GM12878 (cell line): Measurements from ENCODE around the gene CACNG5. TPM values are rescaled to one million over a fixed set of nuclear protein-coding genes. Genes with fewer than 3 reads are reported as not detected.

Experiments used
- ATAC-seq: fragments of 200-7000 bp; cut with Tn5 transposase; 3 replicates; pipeline ENCODE4 v1.9.1; 2020; ENCODE audit warnings: mild to moderate bottlenecking, moderate library complexity
- BruUV-seq: library from RNA; stranded (reverse); fragments of 400-500 nt; replicated peaks from 2 replicates; lab custom pipeline; 2021; lab: Mats Ljungman, UMichigan
- CTCF ChIA-PET: fragments of 300-600 bp; sonication (Branson Sonifier 250); formaldehyde crosslinking; extraction: SDS; loops from one replicate; lab custom pipeline; 2021; ENCODE audit warnings: inconsistent platforms; lab: Yijun Ruan, JAX
- POLR2A ChIA-PET: fragments of 350-600 bp; formaldehyde crosslinking; extraction: SDS; loops from one replicate; lab custom pipeline; 2021; ENCODE audit warnings: inconsistent platforms; lab: Charles Lee
- RAD21 ChIA-PET: fragments of 300-600 bp; sonication (Branson Sonifier 250); formaldehyde crosslinking; loops from one replicate; lab custom pipeline; 2023; ENCODE audit warnings: antibody characterized with exemption; ENCODE audit not compliant: unreplicated experiment; lab: Charles Lee
- SMC1A ChIA-PET: fragments of 300-600 bp; sonication (Branson Sonifier 250); formaldehyde crosslinking; loops from one replicate; lab custom pipeline; 2023; ENCODE audit not compliant: unreplicated experiment, uncharacterized antibody; lab: Charles Lee
- DNase-seq: peaks from one replicate; pipeline ENCODE4 v3.0.0-alpha.2; 2011; ENCODE audit warnings: low read depth, low spot score
- FAIRE-seq: peaks from 3 replicates; lab custom pipeline; 2011; peaks lifted over from hg19 to GRCh38; lab: Jason Lieb, UNC
- H2AFZ ChIP-seq: 2 replicates; pipeline ENCODE4 v1.6.0; 2011; ENCODE audit warnings: low read depth, low read length, control low read depth; ENCODE audit not compliant: control insufficient read depth
- H3K27ac ChIP-seq: 2 replicates; pipeline ENCODE4 v1.5.1; 2011; ENCODE audit warnings: control low read depth; ENCODE audit not compliant: control insufficient read depth, insufficient read depth
- H3K27me3 ChIP-seq, 2 experiments: replicated peaks in 1 of 2; 2 replicates each; pipeline versions ENCODE4 v1.6.0 to v1.6.1; 2011; ENCODE audit warnings: low read length in 1 of 2; ENCODE audit not compliant: control insufficient read depth in 2 of 2, insufficient read depth in 2 of 2
- H3K36me3 ChIP-seq, 2 experiments: 2 replicates each; pipeline ENCODE4 v1.5.1; 2011; ENCODE audit warnings: low read length in 1 of 2; ENCODE audit not compliant: control insufficient read depth in 2 of 2, insufficient read depth in 2 of 2
- H3K4me1 ChIP-seq: 2 replicates; pipeline ENCODE4 v1.6.1; 2011; ENCODE audit warnings: mild to moderate bottlenecking, low read length, moderate library complexity, mixed read lengths; ENCODE audit not compliant: control insufficient read depth, insufficient read depth
- H3K4me2 ChIP-seq: 2 replicates; pipeline ENCODE4 v1.6.0; 2011; ENCODE audit warnings: control low read depth; ENCODE audit not compliant: control insufficient read depth, insufficient read depth
- H3K4me3 ChIP-seq: fragments of 200-600 bp; sonication (generic); 2 replicates; pipeline ENCODE4 v1.5.1; 2016
- H3K79me2 ChIP-seq: 2 replicates; pipeline ENCODE4 v1.6.0; 2011; ENCODE audit warnings: low read length; ENCODE audit not compliant: control insufficient read depth, insufficient read depth
- H3K9ac ChIP-seq: 2 replicates; pipeline ENCODE4 v1.8.0; 2011; ENCODE audit warnings: low read length, control low read depth, mixed read lengths; ENCODE audit not compliant: control insufficient read depth, insufficient read depth
- H3K9me3 ChIP-seq: replicated peaks from 3 replicates; pipeline ENCODE4 v1.5.1; 2011; ENCODE audit warnings: mild to moderate bottlenecking, low read length; ENCODE audit not compliant: control insufficient read depth, insufficient read depth
- H4K20me1 ChIP-seq: 2 replicates; pipeline ENCODE4 v1.6.0; 2011; ENCODE audit not compliant: control insufficient read depth, insufficient read depth
- ASH2L ChIP-seq: fragments of 300-600, 200-600 bp; sonication (generic); IDR thresholded peaks from 2 replicates; pipeline ENCODE4 v1.6.1; 2017; ENCODE audit warnings: low read depth, mild to moderate bottlenecking, borderline replicate concordance
- E2F4 ChIP-seq: IDR thresholded peaks from 2 replicates; pipeline ENCODE4 v1.6.1; 2012; ENCODE audit warnings: low read depth, low read length, improper control_type of control experiment
- KLF5 ChIP-seq: fragments of 450-650 bp; IDR thresholded peaks from 2 replicates; pipeline ENCODE4 v1.6.1; 2014; ENCODE audit warnings: mild to moderate bottlenecking; ENCODE audit not compliant: partially characterized antibody
- RBBP5 ChIP-seq: fragments of 200-600 bp; sonication (generic); conservative IDR thresholded peaks from 2 replicates; pipeline ENCODE4 v1.6.1; 2016
- RELB ChIP-seq: fragments of 450-650 bp; IDR thresholded peaks from 2 replicates; pipeline ENCODE4 v1.6.1; 2017; ENCODE audit warnings: low read depth, mild to moderate bottlenecking, moderate library complexity
- SUZ12 ChIP-seq: fragments of 200-600 bp; sonication (generic); IDR thresholded peaks from one replicate; pipeline ENCODE4 v1.6.1; 2018; ENCODE audit warnings: antibody characterized with exemption, mild to moderate bottlenecking; ENCODE audit not compliant: unreplicated experiment
- ZNF217 ChIP-seq: fragments of 450-650 bp; IDR thresholded peaks from 2 replicates; pipeline ENCODE4 v1.6.1; 2017; ENCODE audit warnings: antibody characterized with exemption, mild to moderate bottlenecking
- WGBS: methylation state at CpG from one replicate; pipeline ENCODE4 v1.1.6; 2016; ENCODE audit warnings: low lambda C conversion rate; ENCODE audit not compliant: insufficient replicate concordance, insufficient coverage; ENCODE audit errors: missing lambda C conversion rate; 5-methylcytosine and 5-hydroxymethylcytosine counted together
- in situ Hi-C: fragments of 300-500 bp; cut with MboI; formaldehyde crosslinking; loops from 9 replicates; pipeline ENCODE4 v1.14.3; 2018; ENCODE audit warnings: mixed read lengths
- intact Hi-C: fragments of 100-400 bp; cut with micrococcal nuclease; formaldehyde crosslinking; loops from one replicate; pipeline ENCODE4 v1.14.2; 2022; ENCODE audit not compliant: unreplicated experiment
- polyA plus RNA-seq, 11 experiments: library from polyadenylated mRNA; depleted of rRNA in 4 of 11; unstranded in 6 of 11; stranded (reverse) in 5 of 11; fragments of >200 nt; fragmentation: Nextera tagmentation in 4 of 11; fragmentation: Illumina TruSeq in 1 of 11; extraction: Ambion mirVana in 4 of 11; extraction: Trizol in 1 of 11; gene quantifications; 1 replicate in 1 of 11; 2 replicates in 10 of 11; pipeline versions ENCODE4 v1.2.1 to v1.2.3, GENCODE V29; 2011 to 2016; ENCODE audit warnings: inconsistent platforms in 2 of 11, missing spikeins in 2 of 11, low read depth in 1 of 11
- total RNA-seq, 4 experiments: library from RNA; depleted of rRNA in 3 of 4; stranded (reverse); fragments of >200 nt in 3 of 4; fragmentation: Illumina TruSeq in 1 of 4; extraction: Trizol in 1 of 4; gene quantifications; 2 replicates each; pipeline versions ENCODE4 v1.2.1 to v1.2.3, GENCODE V29; 2013 to 2021
- TF ChIP-seq, protein P1 (sequence below): fragments of 450-650 bp; formaldehyde crosslinking; IDR thresholded peaks from 2 replicates; pipeline ENCODE4 v1.4.0; 2022; ENCODE audit warnings: mild to moderate bottlenecking, moderate library complexity

CACNG5 gene
- total and polyA plus RNA-seq, 10 of the 15 experiments (the other 5 are each of a cell fraction or from before 2014, with no cell fraction given), result not detected

DNA sequence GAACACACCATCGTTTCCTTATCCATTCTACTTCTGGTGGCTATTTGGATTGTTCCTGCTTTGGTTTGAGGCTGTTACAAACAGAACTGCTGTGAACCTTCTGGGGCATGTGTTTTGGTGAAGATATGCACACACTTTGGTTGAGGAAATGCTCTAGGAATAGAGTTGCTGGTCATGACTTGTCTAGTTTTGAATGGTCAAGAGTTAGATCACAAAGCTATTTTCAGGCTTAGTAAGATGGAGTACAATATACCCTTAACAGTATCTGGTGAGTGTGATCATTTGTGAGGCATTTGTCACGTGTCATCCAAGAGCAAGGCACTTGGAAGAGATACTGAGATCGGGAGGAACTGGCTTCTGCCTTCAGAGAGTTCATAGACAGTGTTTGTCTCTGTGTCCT is 47.0 kb upstream of the CACNG5 start:
- no peaks in the 10 kb centered on the region for H3K27me3 ChIP-seq
- intact Hi-C loops, result no loop called here
- ChIA-PET CTCF (interaction anchor here (1.0 kb wide), 1 partner anchor 137 kb away, joined by 3 read pairs; no protein-coding TSS in a partner anchor), RAD21 (no interaction called here)
- no peak for TF ChIP-seq RELB
- no peak for TF ChIP-seq ASH2L
- no peak for TF ChIP-seq RBBP5
- TF ChIP-seq E2F4, result no peak
- TF ChIP-seq ZNF217, result no peak
- TF ChIP-seq, protein P1, sequence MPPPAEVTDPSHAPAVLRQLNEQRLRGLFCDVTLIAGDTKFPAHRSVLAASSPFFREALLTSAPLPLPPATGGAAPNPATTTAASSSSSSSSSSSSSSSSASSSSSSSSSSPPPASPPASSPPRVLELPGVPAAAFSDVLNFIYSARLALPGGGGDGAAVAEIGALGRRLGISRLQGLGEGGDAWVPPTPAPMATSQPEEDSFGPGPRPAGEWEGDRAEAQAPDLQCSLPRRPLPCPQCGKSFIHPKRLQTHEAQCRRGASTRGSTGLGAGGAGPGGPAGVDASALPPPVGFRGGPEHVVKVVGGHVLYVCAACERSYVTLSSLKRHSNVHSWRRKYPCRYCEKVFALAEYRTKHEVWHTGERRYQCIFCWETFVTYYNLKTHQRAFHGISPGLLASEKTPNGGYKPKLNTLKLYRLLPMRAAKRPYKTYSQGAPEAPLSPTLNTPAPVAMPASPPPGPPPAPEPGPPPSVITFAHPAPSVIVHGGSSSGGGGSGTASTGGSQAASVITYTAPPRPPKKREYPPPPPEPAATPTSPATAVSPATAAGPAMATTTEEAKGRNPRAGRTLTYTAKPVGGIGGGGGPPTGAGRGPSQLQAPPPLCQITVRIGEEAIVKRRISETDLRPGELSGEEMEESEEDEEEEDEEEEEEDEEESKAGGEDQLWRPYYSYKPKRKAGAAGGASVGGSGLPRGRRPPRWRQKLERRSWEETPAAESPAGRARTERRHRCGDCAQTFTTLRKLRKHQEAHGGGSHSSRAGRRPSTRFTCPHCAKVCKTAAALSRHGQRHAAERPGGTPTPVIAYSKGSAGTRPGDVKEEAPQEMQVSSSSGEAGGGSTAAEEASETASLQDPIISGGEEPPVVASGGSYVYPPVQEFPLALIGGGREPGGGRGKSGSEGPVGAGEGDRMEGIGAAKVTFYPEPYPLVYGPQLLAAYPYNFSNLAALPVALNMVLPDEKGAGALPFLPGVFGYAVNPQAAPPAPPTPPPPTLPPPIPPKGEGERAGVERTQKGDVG (CRISPR knock-in tag), result no peak
- TF ChIP-seq KLF5, result no peak
- TF ChIP-seq SUZ12, result no peak
- TF ChIP-seq, all 136 proteins: peak for 0
- H4K20me1 ChIP-seq, result no peaks in the 10 kb centered on the region
- H3K27ac ChIP-seq, result no peak overlapping the region
- ATAC-seq (no peak), FAIRE-seq (no peak), DNase-seq (no peak)
- no peak overlapping the region for H3K4me3 ChIP-seq
- in situ Hi-C loops, result no loop called here
- WGBS, result 0% methylated on average over 3 of the region's 3 CpGs
- H3K4me1 ChIP-seq, result no peaks in the 10 kb centered on the region
- no peak overlapping the region for H3K4me2 ChIP-seq
- H3K79me2 ChIP-seq, result no peaks in the 10 kb centered on the region
- no peaks in the 10 kb centered on the region for H3K9me3 ChIP-seq
- ChIA-PET SMC1A (no interaction called here), POLR2A (no interaction called here)
- BruUV-seq, result no TSS peak
- no peak overlapping the region for H2AFZ ChIP-seq
- no peaks in the 10 kb centered on the region for H3K36me3 ChIP-seq
- H3K9ac ChIP-seq, result no peak overlapping the region
